ENCODE results near the gene UTS2B.

DNA sequence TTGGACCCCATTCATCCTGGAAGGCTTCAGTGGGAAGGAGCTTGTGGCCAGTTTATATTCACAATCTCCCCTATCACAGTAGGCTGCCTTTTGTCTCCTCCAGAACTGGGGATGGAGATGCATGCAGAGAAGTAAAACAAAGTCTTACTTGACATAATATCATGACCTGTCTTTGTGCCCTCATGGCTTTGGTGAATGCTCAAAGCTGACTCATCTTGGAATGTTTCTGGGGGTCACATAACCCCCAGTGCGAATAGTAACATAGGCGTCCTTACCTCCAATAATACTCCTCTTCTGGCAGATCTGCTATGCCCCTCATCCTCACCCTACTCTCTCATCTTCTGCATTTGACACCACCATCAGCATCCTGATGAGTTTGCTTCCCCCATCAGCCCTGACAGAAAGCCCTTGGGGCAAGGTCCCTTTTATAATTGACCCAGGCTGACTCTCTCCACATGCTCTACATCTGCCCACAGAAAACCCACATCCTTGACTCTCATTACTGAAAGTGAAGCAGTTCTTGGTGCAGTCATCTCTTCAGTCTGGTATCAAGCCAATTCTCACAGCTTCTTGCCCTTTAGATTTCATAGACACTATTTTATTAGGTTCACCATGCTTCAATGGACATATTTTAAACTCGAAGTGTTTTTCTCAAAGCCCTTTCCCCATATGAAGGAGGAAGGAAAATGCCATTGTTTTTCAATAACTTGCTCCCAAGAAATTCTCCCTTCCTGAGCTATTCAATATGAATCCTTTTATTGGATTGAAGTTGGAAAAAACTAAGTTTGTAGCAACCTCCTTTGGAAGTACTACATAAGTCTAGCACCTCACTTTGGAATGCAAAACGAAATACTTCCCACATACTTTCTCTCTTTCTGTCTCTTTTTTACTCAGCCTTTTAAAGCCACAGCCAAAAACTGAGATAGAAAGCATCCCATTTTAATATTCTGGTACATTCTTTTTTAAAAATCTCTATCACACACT is 94.7 kb downstream of the UTS2B start:
- TF ChIP-seq, protein P1, sequence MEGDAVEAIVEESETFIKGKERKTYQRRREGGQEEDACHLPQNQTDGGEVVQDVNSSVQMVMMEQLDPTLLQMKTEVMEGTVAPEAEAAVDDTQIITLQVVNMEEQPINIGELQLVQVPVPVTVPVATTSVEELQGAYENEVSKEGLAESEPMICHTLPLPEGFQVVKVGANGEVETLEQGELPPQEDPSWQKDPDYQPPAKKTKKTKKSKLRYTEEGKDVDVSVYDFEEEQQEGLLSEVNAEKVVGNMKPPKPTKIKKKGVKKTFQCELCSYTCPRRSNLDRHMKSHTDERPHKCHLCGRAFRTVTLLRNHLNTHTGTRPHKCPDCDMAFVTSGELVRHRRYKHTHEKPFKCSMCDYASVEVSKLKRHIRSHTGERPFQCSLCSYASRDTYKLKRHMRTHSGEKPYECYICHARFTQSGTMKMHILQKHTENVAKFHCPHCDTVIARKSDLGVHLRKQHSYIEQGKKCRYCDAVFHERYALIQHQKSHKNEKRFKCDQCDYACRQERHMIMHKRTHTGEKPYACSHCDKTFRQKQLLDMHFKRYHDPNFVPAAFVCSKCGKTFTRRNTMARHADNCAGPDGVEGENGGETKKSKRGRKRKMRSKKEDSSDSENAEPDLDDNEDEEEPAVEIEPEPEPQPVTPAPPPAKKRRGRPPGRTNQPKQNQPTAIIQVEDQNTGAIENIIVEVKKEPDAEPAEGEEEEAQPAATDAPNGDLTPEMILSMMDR (IDR thresholded peaks at IDR 0.05), result no peak
- TF ChIP-seq POLR2A (IDR thresholded peaks at IDR 0.05), result no peak

All from transverse colon (tissue), 3 donors.